ENCODE measurements around the gene ENKUR. TPM values are rescaled to one million over a fixed set of nuclear protein-coding genes. Genes with fewer than 3 reads are reported as not detected.

ENKUR gene
- total RNA-seq, 1 donor from 2014 or later: 4.6 TPM

DNA sequence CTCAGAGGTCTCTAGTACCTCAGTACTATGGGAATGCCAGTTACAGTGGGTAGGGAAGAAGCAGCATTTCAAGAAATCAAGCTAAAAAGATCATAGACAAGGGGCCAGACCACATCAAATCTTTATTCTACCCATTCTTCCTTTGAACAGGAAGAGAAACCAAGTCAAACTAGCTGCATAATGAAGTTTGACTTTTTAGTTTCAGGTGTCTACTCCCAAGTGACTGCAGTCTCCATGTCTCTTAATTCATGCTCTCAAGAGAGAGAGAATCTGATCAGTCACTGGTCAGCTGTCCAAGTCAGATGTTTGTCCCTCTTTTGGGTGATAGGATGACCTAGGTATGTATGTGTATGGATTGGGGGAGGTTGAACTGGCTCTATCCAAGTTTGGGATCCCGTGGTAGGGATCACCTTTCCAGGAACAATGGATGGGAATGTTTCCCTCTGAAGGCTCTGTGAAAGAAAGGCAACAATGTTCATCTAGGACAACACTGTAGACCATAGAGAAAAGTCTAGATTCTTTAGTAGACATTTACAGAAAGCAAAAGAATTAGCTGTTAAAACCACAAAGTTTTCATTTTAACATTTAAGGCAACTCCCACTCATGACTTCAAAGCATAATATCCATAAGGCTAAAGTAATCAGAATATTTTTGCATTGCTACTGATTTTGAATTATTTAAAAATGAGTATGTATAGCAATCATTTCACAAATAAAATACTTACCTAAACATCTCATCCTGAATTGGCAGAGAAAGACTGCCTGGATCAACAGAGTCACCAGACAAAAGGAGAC is 33.4 kb downstream of the ENKUR start:
- TF ChIP-seq CTCF (IDR thresholded peaks at IDR 0.05; ENCODE audit: insufficient read depth, low read length, poor library complexity, severe bottlenecking): no peak
- H3K36me3 ChIP-seq (ENCODE audit: control insufficient read depth, insufficient read depth, low read length): no peaks in the 10 kb centered on the region
- no peak for DNase-seq (ENCODE audit: low read depth)
- no peaks in the 10 kb centered on the region for H3K27me3 ChIP-seq (ENCODE audit: control insufficient read depth, insufficient read depth, low read length)
- H3K4me3 ChIP-seq (ENCODE audit: low read depth, low read length): no peak overlapping the region

DNA sequence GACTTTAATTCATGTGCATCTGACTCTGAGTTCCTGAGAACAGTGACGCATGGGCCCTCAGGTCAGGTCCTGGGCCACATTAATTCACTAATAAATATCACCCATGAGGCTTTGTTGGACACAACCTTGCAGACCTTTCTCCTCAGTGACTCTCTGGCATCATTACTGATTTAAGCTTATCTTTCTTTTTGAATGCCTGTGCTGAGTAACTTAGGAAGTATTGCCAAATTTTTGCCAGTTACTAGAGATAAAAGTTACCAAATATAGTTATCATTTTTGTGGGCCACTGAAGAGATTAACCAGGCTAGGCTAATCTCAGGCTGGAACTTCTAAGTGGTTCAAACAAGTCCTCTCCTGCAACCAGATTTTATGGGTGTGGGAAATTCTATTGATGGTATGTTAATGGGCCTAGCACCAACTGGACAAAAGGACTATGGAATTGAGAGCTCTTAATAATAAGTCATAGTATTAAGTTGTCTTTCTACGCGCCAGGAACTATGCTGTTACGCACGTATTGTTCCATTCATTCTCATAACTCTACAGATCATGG is 34.7 kb downstream of the ENKUR start:
- TF ChIP-seq CTCF (IDR thresholded peaks at IDR 0.05; ENCODE audit: insufficient read depth, low read length, poor library complexity, severe bottlenecking): no peak
- DNase-seq (ENCODE audit: low read depth): no peak
- Histone ChIP-seq H3K36me3 (ENCODE audit: control insufficient read depth, insufficient read depth, low read length) (no peaks in the 10 kb centered on the region), H3K27me3 (ENCODE audit: control insufficient read depth, insufficient read depth, low read length) (no peaks in the 10 kb centered on the region), H3K4me3 (ENCODE audit: low read depth, low read length) (no peak overlapping the region)

DNA sequence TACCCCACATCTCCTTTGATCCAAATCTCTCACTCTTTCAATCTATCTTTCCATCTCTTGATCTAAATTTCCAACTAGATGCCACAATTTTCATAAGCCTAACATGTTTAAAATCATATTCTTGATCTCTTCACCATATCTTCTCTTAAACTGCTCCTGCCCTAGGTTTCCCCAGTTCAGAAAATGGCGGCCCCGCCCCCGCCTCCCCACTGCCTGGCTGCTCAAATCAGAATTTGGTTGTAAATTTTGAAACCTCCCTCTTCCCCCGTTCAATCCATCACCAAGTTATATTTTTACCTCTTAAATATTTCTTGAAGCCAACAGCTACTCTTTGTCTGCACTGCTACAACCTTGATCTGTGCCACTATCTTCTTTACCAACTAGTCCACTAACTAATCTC is 36.3 kb downstream of the ENKUR start:
- no peak for DNase-seq (ENCODE audit: low read depth)
- no peak for TF ChIP-seq CTCF (IDR thresholded peaks at IDR 0.05; ENCODE audit: insufficient read depth, low read length, poor library complexity, severe bottlenecking)
- no peaks in the 10 kb centered on the region for H3K36me3 ChIP-seq (ENCODE audit: control insufficient read depth, insufficient read depth, low read length)

DNA sequence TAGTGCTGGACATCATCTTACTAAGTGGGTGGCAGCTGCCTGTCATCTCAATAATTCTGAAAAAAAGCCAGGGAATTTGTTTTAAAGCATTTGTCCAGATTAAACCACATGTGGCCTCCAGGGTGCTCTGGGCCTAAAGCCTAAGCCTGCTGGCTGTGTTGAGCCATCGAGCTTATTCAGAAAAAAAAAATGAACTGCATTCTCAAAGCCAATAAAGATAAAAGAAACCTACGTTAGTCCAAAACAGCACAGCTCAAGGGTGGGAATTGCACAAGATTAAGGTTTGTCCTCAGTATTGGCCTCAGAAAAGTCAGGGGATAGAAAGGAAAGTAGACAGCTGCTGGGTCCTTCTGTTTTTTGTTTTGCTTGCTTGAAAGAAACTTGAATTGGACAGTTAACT is 41.0 kb downstream of the ENKUR start:
- no peak for DNase-seq (ENCODE audit: low read depth)

More for the DNA sequence above, 36.3 kb downstream of the ENKUR start:
- Histone ChIP-seq H3K27me3 (ENCODE audit: control insufficient read depth, insufficient read depth, low read length) (no peaks in the 10 kb centered on the region), H3K4me3 (ENCODE audit: low read depth, low read length) (no peak overlapping the region)

DNA sequence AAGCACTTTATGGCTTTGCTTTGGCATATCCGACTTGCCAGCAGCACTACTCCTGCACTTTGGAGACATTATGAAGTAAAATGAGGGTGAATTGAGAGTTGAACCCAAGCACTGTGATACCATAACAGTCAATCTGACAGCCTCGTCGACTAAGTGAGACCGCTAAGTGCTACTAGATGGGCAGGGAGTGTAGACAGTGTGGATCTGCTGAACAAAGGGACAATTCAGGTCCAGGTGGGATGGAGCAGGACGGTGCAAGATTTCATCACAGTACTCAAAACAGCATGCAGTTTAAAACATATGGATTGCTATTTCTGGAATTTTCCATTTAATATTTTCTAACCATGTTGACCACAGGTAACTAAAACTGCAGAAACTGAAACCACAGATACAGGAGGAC is 42.8 kb downstream of the ENKUR start:
- Histone ChIP-seq H3K27me3 (ENCODE audit: control insufficient read depth, insufficient read depth, low read length) (no peaks in the 10 kb centered on the region), H3K4me3 (ENCODE audit: low read depth, low read length) (no peak overlapping the region), H3K36me3 (ENCODE audit: control insufficient read depth, insufficient read depth, low read length) (no peaks in the 10 kb centered on the region)
- DNase-seq (ENCODE audit: low read depth): no peak
- no peak for TF ChIP-seq CTCF (IDR thresholded peaks at IDR 0.05; ENCODE audit: insufficient read depth, low read length, poor library complexity, severe bottlenecking)

More for the DNA sequence above, 41.0 kb downstream of the ENKUR start:
- no peak overlapping the region for H3K4me3 ChIP-seq (ENCODE audit: low read depth, low read length)
- TF ChIP-seq CTCF (IDR thresholded peaks at IDR 0.05; ENCODE audit: insufficient read depth, low read length, poor library complexity, severe bottlenecking): no peak
- no peaks in the 10 kb centered on the region for H3K36me3 ChIP-seq (ENCODE audit: control insufficient read depth, insufficient read depth, low read length)
- no peaks in the 10 kb centered on the region for H3K27me3 ChIP-seq (ENCODE audit: control insufficient read depth, insufficient read depth, low read length)

Data from kidney epithelial cell (primary cell).